A673 (cell line): Measurements from ENCODE around the gene SOX11.

Source experiments
- EZH2 ChIP-seq: fragments of 200-600 bp; sonication (generic); IDR thresholded peaks from 2 replicates; pipeline ENCODE4 v1.6.1; 2017; ENCODE audit warnings: borderline replicate concordance, low read depth, mild to moderate bottlenecking, mixed read lengths, antibody characterized with exemption, low read length; ENCODE audit not compliant: poor library complexity, severe bottlenecking
- TF ChIP-seq, protein P1 (sequence below): fragments of 300-800, 200-600 bp; sonication (generic); conservative IDR thresholded peaks from 2 replicates; pipeline ENCODE4 v1.5.1; 2017; ENCODE audit warnings: low read depth, mild to moderate bottlenecking, antibody characterized with exemption, low read length, moderate library complexity, mixed read lengths

DNA sequence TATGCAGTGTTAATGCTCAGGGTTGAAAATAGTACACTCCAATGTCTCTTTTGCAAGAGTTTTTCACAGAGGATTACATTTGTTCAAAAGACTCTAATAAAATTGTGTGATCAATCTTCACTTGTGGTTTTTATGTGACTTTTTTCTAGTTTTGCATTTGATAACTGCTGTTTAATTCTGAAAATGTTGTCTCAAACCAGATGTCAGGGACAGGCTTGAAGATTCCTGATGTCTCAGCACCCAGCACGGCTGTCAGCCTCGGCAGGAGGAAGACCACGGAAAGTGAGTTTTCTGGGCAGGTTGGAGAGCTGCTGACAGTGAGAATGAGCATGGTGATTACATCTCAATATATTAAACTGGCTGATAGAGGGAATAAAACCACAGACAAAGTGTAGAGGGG lies 9.1 kb downstream of the SOX11 start:
- TF ChIP-seq, protein P1, sequence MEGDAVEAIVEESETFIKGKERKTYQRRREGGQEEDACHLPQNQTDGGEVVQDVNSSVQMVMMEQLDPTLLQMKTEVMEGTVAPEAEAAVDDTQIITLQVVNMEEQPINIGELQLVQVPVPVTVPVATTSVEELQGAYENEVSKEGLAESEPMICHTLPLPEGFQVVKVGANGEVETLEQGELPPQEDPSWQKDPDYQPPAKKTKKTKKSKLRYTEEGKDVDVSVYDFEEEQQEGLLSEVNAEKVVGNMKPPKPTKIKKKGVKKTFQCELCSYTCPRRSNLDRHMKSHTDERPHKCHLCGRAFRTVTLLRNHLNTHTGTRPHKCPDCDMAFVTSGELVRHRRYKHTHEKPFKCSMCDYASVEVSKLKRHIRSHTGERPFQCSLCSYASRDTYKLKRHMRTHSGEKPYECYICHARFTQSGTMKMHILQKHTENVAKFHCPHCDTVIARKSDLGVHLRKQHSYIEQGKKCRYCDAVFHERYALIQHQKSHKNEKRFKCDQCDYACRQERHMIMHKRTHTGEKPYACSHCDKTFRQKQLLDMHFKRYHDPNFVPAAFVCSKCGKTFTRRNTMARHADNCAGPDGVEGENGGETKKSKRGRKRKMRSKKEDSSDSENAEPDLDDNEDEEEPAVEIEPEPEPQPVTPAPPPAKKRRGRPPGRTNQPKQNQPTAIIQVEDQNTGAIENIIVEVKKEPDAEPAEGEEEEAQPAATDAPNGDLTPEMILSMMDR = no peak
- no peak for TF ChIP-seq EZH2
